ENCODE results near the gene C19orf25.

The C19orf25 gene

DNA sequence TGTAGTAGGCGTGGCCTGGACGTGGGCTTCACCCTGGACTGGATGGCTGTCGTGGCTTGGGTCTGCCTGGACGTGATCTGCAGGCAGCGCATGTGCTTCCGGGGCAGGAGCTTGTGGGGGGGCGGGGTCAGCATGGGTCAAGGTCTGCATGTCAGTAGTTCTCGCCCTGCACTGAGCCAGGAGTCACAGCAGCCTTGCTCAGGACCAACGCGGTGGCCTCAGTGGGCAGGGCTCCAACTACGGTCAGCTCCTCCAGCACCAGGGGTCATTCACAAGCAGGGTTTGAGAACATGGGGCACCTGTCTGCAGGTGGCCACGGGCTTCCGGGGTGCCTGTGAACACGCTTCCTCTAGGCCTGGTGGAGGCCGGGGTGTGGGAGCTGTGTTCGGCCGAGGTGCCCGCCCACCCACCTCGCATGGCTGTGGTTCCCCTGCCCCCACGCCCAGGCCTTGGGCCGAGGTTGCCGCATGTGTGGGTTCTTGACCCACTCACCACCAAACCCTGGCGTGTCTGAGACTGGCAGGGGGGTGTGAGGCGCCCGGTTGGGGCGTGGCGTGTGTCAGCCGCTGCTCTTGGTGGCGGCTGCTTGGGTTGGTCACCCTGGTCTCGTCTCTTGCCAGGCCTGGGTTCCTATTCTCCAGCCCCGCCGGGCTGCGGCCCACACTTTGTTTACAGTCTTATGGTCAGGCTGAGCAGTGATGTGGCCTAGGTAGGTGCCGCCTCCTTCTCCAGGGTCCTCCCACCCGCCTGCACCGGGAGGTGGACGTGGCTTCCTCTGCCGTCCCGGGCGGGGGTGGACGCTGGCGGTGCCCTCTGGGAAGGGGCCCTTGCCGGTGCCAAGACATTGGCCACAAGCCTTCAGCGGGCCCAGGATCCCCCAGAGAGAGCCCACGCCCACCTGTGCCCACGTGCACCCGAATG is 45.6 kb downstream of the C19orf25 start:
- DNase-seq (ENCODE audit: low read depth in 2 of 3, low spot score in 1 of 3), result no peak

DNA sequence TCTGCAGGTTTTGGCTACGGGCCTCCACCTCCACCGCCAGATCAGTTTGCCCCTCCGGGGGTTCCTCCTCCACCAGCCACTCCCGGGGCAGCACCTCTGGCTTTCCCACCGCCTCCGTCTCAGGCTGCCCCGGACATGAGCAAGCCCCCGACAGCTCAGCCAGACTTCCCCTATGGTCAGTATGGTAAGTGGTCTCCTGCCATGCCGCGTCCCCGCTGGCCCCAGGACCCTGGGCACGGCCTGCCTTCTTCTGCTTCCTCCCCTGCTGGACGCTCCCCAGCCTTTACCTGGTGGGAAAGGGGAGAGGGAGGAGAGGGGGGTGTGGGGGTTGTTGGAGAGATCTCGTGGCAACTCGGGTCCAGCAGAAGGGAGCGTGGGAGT is 46.5 kb downstream of the C19orf25 start:
- DNase-seq (ENCODE audit: low read depth in 2 of 3, low spot score in 1 of 3), result no peak

DNA sequence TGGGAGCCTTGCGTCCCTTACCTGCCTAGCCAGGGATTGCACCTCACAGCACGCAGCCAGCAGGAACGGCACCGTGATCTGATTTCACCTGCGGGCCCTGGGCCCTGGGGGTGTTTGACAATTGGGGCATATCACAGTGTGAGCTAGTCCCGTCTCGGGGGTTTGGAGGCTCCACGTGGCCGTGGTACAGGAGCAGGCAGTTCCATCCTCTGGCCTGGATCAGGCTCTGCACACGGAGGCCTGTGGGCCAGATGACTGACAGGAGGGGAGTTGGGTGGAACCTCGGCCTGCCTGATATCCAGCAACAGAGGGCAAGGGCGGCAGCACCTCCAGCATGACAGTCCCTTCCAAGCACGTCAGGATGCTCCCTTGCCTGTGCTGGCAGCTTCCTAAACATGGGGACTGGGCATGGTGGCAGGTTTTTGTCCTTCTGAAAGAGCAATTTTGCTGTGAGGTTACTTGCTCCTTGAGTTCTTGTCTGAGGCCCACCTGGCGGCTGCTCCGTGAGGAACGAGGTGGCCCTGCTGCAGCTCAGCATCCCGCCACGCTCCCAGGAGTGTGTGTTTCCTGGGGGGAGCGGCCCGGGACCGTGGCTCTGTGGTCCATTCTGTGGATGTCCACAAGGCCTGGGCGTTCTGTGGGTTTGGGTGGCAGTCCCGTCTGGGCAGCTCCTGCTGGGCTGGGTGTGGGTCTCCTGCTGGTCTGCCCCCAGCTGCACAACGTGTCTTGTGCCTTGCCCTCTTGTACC is 47.1 kb downstream of the C19orf25 start:
- DNase-seq (ENCODE audit: low read depth in 2 of 3, low spot score in 1 of 3), result no peak

DNA sequence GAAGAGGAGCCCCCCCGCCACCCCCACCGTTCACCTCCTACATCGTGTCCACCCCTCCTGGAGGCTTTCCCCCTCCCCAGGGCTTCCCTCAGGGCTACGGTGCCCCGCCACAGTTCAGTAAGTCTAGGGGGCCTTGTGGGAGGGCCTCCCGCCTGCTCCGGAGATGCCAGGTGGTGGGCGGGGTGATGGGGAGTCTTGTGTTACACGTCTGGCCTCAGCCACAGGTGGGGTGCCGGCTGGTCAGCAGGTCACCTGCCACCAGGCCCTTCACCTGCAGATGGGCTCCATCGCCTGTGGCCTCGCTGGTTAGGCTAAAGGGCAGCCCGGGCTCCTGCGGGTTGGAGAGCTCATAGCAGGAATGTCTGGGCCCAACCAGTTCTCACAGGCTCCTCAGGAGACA is 48.8 kb downstream of the C19orf25 start:
- no peak for DNase-seq (ENCODE audit: low read depth in 2 of 3, low spot score in 1 of 3)

DNA sequence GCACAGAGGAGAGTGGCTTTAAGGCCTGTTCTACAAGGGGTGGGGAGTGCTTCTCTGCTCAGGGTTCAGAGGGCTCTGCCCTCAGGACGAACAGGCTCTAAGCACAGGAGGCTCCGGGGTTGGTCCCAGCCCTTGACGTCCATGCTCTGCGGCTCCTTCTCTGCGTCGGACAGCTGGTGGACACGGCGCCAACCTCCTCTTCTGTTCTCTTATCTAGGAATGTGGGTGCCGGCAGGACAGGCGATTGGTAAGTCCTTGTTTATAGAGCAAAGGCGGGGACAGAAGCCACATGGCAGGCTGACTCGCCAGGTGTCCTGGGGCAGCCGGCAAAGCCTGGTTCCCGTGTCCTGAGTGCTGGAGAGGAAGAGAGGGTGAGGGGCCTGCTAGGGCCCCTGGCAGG is 49.3 kb downstream of the C19orf25 start:
- no peak for DNase-seq (ENCODE audit: low read depth in 2 of 3, low spot score in 1 of 3)

DNA sequence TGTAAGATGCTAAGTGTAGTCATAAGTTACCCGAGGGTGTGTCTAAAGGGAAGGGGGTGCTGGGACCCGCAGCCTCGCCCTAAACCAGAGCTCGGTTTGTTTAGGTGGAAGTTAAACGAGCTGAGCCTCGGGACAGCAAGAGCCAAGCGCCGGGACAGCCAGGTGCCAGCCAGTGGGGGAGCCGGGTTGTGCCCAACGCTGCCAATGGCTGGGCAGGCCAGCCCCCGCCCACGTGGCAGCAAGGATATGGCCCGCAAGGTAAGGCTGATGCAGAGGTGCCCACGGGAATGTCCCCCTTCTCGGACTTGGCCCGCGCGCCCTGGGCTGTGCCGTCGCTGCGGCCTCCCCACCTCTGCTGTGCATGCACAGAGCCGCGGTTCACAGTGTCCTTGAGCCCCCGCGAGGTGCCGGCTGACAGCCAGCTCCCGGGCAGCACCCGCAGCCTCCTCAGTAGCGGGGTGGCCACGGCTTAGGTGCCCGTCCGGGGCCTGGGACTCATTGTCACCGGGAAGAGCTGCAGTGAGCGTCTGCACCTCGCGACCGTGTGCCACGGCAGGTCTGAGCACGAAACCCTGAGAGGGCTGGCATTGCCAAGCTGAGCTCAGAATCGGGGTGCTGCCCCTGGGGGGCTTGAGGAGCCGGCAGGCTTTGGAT is 50.1 kb downstream of the C19orf25 start:
- DNase-seq (ENCODE audit: low read depth in 2 of 3, low spot score in 1 of 3), result no peak

DNA sequence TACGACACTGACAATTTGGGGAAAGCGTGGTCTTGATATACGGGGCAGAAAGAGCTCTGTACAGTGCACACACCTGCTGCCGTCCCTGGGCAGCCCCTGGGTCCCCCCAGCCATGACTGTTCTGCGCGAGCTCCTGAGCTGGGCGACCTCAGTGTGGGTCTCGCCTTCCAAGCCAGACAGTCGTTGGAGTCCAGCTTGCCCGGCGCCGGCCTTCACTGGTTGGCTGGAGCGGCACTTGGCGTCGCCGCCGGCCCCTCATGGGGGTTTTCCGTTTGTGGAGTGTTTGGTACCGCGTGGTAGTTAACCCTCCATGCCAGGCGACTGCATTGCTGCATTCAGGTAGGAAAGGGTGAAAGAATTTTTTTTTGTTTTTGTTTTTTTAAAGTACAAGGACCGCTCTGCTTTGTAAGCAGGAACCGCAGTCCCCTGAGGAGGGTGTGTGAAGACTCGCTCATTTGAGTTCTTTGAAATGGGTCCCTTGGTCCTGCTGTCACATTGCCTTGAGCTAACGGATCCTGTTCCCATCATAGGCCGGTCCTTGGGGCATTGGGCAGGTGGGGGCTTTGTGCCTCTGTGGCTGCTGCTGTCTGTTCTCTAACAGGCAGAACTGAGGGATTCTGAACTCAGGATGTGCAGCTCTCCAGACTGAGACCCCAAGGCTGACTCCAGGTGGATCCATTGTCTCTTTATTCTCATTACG is 51.6 kb downstream of the C19orf25 start:
- no peak for DNase-seq (ENCODE audit: low read depth in 2 of 3, low spot score in 1 of 3)

DNA sequence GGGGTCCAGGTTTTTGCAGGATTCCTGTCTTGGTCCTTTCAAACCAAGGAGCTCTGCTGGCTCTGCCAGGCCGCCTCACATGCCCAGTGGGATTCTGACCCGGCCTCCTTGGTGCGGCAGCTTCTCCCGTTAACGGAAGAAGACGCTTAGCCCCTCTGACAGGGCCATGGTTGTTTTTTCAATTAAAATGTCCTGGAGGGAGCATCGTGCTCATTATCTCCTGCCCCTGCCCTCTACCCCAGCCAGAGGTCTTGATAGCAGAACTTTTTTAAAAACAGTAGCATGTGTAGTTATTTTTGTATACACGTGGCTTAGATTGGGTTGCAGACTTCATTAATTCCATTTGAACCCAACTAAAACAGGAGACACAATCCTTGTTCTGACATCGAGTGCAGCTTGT is 52.3 kb downstream of the C19orf25 start:
- DNase-seq (ENCODE audit: low read depth in 2 of 3, low spot score in 1 of 3), result no peak

DNA sequence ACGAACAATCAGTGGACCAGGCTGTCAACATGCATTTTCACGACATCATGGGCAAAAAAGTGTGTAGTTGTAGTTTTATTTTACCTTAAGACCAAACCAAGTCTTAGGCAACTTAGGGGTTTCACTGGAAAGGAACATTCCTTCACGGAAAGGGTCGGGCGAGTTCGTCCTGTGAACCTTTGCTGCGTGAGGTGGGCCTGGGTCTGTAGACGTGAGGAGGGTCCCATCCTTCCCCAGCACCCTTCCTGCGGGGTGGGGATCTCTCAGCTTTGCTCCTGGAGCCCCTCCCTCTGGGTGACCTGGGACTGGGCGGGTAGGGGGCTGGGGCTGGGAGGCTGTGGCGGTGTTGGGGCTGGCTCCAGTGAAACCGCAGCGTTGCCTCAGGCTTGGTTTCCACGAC is 53.1 kb downstream of the C19orf25 start:
- DNase-seq (ENCODE audit: low read depth in 2 of 3, low spot score in 1 of 3), result no peak

DNA sequence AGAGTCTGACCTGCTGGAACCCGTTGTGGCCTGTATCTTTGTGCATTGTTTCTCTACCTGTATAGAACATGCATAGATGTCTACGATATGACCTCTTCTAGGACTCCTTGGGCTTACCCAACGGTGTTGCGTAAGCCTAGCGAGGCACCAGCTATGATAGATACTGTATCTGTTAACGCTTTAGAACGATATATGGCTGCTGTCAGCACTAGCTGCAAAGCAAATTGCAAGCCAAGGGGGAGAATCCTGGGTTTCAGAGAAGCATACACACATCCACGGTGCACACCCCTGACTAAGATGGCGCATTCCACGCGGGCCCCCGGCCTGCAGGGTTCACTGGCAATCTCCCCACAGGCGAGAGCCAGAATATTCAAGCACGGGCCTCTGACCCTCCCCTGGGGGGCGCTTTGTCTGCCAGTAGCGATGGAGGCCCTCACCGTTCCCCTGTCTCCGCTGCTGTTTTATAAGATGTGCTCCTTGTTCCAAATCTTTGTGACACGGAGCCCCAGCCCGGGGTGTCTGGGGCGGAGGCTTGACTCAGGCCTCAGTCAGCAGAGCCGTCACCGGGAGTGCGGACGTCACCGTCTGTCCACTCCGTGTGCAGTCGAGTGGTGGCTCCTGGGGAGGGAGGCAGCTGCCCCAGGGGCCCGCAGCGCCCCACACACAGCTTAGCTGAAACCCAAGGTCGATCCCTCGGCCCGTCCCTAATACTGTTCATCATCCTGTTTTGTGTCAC is 53.7 kb downstream of the C19orf25 start:
- no peak for DNase-seq (ENCODE audit: low read depth in 2 of 3, low spot score in 1 of 3)

DNA sequence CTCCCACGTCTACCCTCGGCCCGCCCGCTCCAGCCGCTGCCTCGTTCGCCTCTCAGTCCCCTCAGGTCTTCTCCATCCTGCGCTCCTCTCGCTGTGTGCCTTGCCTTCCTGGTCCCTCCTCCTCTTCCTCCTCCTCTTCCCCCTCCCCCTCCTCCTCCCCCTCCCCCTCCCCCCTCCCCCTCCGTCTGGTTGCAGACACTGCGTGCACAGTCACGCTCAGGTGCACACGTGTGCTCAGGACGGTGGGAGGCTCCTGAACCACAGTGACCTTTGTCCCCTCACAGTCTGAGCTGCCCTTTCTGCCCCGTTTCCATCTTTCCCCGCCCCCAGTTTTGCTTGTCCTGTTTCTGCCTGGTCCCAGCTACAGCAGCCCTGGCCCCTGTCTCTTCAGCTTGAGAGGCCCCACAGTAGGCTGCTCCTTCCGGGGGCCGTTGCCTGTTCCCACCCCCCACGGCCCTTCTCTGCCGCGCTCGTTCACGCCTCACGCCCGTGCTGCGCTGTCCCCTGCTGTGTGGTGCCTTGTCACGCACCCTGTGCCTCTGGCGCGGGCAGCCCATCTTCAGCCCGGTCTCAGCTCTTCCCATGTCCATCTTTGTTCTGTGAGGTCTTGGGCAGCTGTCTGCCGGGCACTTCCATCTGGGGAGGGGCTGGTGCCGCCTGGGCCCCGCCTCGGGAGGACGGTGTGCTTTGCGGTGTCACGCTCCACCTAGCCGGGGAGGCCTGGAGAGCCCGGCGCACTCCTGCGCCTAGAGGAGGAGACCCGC is 54.6 kb downstream of the C19orf25 start:
- DNase-seq (ENCODE audit: low read depth in 2 of 3, low spot score in 1 of 3), result no peak

DNA sequence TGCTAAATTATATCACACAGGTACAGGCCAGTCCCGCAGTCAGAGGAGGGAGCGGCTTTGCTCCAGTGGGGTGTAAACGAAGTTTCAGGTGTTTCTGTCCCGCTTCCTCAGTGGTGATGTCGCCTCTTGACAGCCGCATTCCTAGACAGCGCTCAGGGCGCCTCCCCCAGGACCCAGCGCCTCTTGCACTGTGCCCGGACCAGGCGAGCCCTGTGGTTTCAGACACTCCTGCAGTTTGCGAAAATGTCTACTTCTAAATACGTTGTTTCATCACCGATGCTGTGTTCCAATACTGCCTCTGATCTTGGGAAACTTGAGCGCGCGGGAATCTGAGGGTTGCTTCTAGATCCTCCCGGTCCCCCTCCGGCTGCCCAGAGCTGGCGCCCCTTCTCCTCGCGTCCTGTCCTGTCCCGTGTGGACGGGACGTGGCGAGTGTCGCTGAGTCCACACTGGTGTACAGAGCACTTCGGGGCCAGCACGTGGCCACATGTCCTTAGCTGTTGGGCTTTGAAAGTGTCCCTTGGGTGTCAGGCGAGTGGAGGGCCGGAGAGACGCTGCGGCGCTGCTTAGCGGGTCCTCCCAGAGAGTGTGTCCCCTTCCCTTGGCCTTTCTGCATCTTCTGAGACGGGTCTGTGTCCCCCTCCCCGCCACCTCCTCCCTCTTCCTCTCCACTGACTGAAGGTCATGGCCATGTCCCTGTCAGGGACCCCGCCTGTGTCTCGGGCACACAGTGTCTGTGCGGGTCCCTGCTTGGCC is 55.4 kb downstream of the C19orf25 start:
- DNase-seq (ENCODE audit: low read depth in 2 of 3, low spot score in 1 of 3), result no peak
